ENCODE data around the gene TNXB.
"Not testable (repeated sequence)": the region's sequence is repeated elsewhere in the genome, so short reads cannot be mapped to it uniquely, and the experiment has no call there.

Gene TNXB

GRCh38 chr6:32109114-32109764 is at the start of gene TNXB:
Gene TNXB (minus strand): TSS chr6:32109338. CDS start chr6:32098198, 11,140 bp downstream.
- peak; percentile 18 for DNase-seq

GRCh38 chr6:32158052-32158451 is 48.9 kb upstream of the TNXB start:
- DNase-seq: no peak

DNA sequence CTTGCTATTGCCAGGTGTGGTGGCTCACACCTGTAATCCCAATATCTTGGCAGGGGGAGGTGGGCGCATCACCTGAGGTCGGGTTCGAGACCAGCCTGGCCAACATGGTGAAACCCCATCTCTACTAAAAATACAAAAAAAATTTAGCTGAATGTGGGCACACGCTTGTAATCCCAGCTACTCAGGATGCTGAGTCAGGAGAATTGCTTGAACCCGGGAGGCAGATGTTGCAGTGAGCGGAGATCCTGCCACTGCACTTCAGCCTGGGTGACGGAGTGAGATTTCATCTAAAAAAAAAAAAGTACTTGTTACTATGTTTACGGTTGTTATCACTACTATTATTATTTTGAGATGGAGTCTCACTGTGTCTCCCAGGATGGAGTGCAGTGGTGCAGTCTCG is 47.8 kb upstream of the TNXB start:
- no peak for DNase-seq

- peak; percentile 69 for DNase-seq
Observed at GRCh38 chr6:32154514-32155161, 45.5 kb upstream of the TNXB start.

DNA sequence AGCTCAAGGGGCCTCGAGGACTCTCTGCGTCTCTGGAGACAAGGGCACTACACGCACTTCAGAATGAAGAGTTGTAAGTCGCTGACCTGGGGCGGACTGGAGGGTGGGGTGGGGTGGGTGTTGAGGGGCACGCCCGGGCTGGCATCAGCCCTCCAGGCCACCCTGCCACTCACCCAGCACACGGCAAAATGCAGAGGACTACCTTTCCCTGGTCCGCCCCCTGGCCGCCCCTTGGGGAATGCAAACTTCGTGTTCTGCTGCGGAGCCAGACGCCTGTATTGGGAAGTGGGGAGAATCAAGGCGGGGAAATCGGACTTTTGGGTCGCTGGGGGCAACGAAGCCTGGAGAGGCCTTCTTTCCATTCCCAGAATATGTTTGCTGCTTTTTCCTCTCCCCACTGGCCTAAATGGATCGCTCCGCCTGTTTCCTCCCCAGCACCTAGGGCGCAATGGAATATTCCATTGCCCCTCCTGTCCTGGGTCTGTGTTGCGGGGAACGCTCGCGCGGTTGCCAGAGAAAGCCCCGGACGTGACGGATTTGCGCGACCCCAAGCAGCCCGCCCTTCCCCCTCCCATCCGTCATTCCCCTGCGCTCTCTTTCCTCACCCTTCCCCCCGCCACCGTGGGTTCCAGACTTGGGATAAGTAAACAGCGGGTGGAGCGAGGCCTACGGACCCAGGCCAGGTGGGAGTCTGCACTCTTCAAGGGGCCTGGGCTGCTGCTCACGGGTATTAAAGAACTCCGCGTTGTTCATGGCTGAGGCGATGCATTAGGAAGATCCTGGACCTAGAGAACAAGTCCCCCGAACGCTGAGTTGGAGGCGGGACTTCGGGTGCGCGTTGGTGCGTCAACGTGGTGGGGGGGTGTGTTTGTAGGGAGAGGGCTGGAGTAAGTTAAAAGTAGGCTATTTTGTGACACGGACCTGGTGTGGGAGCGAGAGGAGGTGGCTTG is 44.7 kb upstream of the TNXB start, which contains the start of gene PPT2:
TSS of gene PPT2 (plus strand) at position 578 of the 950 bp plus-strand sequence. CDS start 454 bp downstream, outside the sequence.
- peak; percentile 82 for DNase-seq

- DNase-seq: no peak
Observed at GRCh38 chr6:32152769-32153563, 43.8 kb upstream of the TNXB start.

DNA sequence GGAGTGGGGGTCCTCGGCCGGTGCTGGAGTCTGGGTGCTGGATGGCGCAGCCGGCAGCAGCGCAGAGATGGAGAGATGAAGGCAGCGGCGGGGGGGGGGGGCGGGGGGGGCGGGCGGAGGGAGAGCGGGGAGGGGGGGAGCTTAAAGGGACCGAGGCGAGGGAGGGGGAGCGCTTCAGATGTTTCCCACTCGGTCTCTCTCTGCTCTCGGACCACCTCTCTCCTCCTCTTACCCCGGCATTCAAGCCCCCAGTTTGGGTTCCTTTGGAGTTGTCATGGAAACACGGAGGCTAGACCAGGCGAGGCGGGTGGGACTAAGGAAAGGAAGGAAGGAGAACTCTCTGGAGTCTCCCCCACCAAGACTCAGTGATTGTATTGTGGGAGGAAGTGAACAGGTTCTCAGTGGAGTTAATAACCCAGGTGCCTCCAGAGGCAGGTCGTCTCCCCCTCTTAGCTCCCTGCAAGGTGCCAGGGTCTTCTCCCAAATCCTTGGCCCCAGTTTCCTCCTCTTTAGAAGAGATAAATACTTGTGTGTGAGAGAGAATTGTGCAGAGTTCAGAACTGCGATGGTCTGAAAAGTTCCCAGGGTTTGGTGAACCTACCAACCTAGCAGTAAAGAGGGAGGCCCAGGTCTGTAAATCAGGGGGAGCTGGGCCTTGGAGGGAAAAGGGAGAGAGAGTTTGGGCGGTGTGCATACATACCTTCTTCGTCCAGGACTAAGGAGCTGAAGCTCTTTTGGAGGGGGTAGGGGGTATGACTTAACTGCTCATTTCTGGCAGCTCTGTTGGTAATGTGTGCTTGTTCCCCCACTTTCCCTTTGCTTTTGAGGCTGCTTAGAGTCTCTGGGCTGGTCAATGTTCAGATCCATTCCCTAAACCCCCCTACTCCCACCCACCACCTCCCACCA is 43.0 kb upstream of the TNXB start, which contains the start of gene PRRT1:
TSS of gene PRRT1 (minus strand) at position 77 of the 906 bp plus-strand sequence. CDS start 112 bp downstream, outside the sequence.
- DNase-seq: no peak

GRCh38 chr6:32151181-32151862 is 42.2 kb upstream of the TNXB start:
- no peak for DNase-seq

DNA sequence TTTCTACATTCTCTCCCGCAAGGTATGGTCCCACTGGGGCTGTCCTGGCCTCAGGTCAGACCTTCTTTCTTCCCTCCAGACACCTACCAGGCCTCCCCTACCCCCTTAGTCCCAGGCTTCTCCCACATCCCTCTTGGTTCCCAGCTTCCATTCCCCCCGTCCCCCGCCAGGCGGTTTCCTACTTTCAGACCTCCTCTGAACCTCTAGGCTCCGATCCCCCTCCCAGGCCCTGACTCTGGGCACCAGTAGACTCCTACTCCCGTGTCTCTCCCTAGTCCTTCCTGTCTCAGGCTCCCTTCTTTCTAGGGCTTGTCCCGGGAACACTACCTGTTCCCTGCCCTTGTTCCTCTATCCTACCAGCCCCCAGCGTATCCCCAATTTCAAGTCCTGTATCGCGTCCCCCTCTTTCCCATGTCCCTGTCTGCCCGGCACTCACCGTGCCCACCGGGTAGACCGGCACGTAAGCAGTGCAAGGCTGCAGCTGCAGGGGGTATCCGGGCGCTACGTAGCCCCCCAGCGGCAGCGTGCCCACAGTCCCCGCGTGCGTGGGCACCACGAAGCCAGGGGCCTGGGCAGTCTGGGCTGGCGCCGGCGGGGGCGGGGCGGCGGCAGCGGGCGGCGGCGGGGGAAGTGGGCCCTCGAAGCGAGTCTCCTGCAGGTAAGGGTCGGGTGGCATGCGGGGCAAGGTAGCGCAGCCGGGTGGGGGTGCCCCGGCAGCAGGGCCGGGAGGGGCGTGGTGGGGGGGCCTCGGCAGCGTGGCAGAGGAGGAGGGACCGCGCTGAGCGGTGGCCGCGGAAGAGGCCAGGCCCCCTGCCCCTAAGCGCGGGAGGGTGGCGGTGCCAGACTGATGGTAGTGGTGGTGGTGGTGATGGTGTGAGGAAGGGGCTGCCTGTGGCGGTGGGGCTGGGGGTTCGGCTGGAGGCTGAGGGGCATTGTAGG is 41.1 kb upstream of the TNXB start:
- DNase-seq: no peak

GRCh38 chr6:32149092-32149755 is 40.1 kb upstream of the TNXB start:
- DNase-seq: no peak

- no peak for DNase-seq
Observed at GRCh38 chr6:32148289-32149091, 39.4 kb upstream of the TNXB start.

DNA sequence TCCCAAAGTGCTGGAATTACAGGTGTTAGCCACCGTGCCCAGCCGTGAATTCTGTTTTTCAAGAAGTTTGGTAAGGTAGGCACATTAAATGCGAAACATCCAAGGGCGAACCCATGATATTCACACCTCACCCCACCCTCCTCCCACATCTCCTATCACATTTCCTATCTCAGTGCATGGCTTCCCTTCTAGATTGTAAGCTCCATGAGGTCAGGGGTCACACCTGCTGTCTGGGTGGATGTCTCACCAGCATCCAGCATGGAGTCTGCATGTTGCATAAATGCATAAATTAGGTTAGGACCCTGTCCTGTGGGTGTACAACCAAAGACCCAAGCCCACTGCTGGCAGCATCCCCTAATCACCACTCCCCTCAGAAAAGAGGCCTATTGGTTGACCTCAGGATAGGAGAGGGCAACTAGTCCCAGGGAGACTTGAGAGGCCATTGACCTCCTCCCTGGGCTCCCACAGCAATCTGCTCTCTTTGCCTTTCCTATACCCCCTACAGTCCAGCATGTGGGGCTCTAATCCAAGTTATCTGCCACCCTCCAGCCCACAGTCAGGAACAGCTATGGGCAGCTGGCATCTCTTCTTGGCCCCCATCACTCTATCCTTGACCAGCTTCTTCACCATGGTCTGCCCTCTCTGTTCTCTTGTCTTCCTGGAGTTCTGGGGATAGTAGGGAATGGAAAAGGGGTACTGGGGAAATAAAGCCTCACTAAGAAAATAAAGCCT is 38.4 kb upstream of the TNXB start:
- no peak for DNase-seq

DNA sequence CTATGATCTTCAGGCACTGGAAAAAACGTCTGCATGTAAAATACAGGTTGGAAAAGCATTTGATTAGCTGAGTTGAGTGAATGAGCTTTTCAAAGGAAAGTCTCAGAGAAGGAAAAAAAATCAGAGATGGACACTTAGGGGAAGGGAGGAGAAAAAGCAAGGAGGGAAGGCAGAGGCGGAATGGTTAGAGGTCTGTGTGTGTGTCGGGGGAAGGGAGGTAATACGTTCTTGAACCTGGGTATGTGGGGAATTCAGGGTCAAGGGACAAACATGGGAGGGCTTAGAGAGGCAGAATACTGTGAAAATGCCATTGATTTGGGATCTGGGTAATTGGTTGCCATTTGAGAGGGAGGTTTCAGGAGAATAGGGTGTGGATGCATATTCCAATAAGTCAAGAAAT is 37.5 kb upstream of the TNXB start:
- DNase-seq: no peak

DNA sequence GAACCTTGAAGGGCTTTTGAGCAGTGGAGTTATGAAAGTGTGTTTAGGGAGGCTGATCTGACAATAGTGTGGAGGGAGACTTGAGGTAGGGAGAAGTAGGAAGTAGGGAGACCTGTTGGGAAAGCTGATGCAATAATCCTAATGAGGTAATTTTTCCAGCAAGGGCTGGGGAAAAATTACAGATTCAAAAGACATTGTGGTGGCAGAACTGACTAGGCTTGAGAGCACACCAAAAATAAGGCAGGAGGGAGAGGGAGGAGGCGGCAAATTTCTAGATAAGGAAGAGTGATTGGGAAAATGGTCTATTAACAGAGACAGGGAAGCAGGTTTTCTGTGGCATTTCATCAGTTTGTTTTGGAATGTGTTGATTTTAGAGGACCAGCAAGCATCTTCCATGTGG is 37.1 kb upstream of the TNXB start:
- DNase-seq: no peak

- not testable (repeated sequence) for DNase-seq
Observed at GRCh38 chr6:32144238-32144637, 35.1 kb upstream of the TNXB start.

GRCh38 chr6:32140420-32141046 is 31.4 kb upstream of the TNXB start:
- no peak for DNase-seq

DNA sequence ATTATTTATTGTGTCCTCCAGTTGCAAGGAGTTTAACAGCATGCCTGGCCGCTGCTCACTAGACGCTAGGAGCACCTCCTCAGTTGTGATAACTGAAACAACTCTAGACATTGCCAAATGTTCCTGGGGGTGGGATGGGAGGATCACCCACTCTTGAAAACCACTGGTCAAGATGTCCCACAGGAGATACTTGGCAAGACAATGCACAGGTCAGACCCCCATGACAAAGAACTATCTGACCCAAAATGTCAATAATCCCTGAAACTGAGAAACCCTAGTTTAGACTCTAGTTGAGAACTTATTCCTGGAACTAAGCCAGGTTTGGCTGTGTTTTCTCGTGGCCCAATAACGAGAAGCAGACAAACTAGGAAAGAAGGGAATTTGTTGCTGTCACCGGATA is 30.5 kb upstream of the TNXB start:
- no peak for DNase-seq
